PC-9 (cell line): Measurements from ENCODE around the gene WDHD1. TPM values are rescaled to one million over a fixed set of nuclear protein-coding genes. Genes with fewer than 3 reads are reported as not detected.
A peak's percentile ranks its signal among the peaks of the same experiment; 100 is the strongest.

Source experiments
- BruUV-seq: library from RNA; stranded (reverse); fragments of 400-500 nt; replicated peaks from 2 replicates; lab custom pipeline; 2021; lab: Mats Ljungman, UMichigan
- CTCF ChIA-PET: fragments of 300-600 bp; sonication (Branson Sonifier 250); formaldehyde crosslinking; loops from one replicate; lab custom pipeline; 2022; ENCODE audit warnings: antibody characterized with exemption; lab: Charles Lee
- POLR2A ChIA-PET: fragments of 300-600 bp; sonication (Branson Sonifier 250); formaldehyde crosslinking; loops from one replicate; lab custom pipeline; 2022; ENCODE audit warnings: antibody characterized with exemption; ENCODE audit not compliant: unreplicated experiment; lab: Charles Lee
- DNase-seq, 2 experiments: peaks; one replicate each; pipeline versions ENCODE4 v3.0.0 to v3.0.0-alpha.2; 2015 to 2022; ENCODE audit warnings: mixed read lengths in 1 of 2
- H2AFZ ChIP-seq: fragments of 200-600 bp; sonication (generic); 2 replicates; pipeline ENCODE4 v1.8.1; 2017; ENCODE audit warnings: antibody characterized with exemption
- H3F3A ChIP-seq: fragments of 200-600 bp; sonication (generic); 2 replicates; pipeline ENCODE4 v1.8.1; 2017; ENCODE audit warnings: antibody characterized with exemption, mild to moderate bottlenecking, low read depth; ENCODE audit not compliant: insufficient read depth
- H3K27ac ChIP-seq: fragments of 200-600 bp; sonication (generic); 2 replicates; pipeline ENCODE4 v1.6.1; 2016; ENCODE audit warnings: mixed run types
- H3K27me3 ChIP-seq: fragments of 200-600 bp; sonication (generic); 2 replicates; pipeline ENCODE4 v1.6.1; 2016; ENCODE audit warnings: low read depth, mixed run types; ENCODE audit not compliant: insufficient read depth
- H3K36me3 ChIP-seq: fragments of 200-600 bp; sonication (generic); 2 replicates; pipeline ENCODE4 v1.6.1; 2016; ENCODE audit warnings: low read depth, mixed run types
- H3K4me1 ChIP-seq: fragments of 200-600 bp; sonication (generic); replicated peaks from 2 replicates; pipeline ENCODE4 v1.6.1; 2016; ENCODE audit warnings: mixed run types; ENCODE audit not compliant: insufficient read depth
- H3K4me2 ChIP-seq: fragments of 200-600 bp; sonication (generic); 2 replicates; pipeline ENCODE4 v1.6.1; 2017; ENCODE audit warnings: mixed run types
- H3K4me3 ChIP-seq: fragments of 200-600 bp; sonication (generic); 2 replicates; pipeline ENCODE4 v1.6.1; 2016; ENCODE audit warnings: mixed run types
- H3K79me2 ChIP-seq: fragments of 200-600 bp; sonication (generic); 2 replicates; pipeline ENCODE4 v1.6.1; 2017; ENCODE audit warnings: low read depth, mixed run types
- H3K9me2 ChIP-seq: fragments of 200-600 bp; sonication (generic); 2 replicates; pipeline ENCODE4 v1.8.1; 2017; ENCODE audit warnings: mild to moderate bottlenecking; ENCODE audit not compliant: insufficient read depth
- H3K9me3 ChIP-seq: fragments of 200-600 bp; sonication (generic); 2 replicates; pipeline ENCODE4 v1.8.1; 2016; ENCODE audit warnings: low read depth; ENCODE audit not compliant: insufficient read depth
- H4K20me1 ChIP-seq: fragments of 200-600 bp; sonication (generic); 2 replicates; pipeline ENCODE4 v1.8.1; 2017; ENCODE audit not compliant: insufficient read depth
- CTCF ChIP-seq: fragments of 200-600 bp; sonication (generic); conservative IDR thresholded peaks from 2 replicates; pipeline ENCODE4 v1.6.1; 2017; ENCODE audit warnings: mixed run types, antibody characterized with exemption, mild to moderate bottlenecking, moderate library complexity
- EZH2 ChIP-seq: fragments of 200-600 bp; sonication (generic); IDR thresholded peaks from 2 replicates; pipeline ENCODE4 v1.8.0; 2017; ENCODE audit warnings: antibody characterized with exemption, low read depth
- intact Hi-C: fragments of 100-400 bp; cut with micrococcal nuclease; formaldehyde crosslinking; loops from one replicate; pipeline ENCODE4 v1.10.0; 2022; ENCODE audit not compliant: unreplicated experiment
- total RNA-seq: library from RNA; stranded (reverse); gene quantifications from 2 replicates; pipeline ENCODE4 v1.2.3, GENCODE V29; 2021

The WDHD1 gene
- total RNA-seq, 1 experiment from 2014 or later: 34.3 TPM

DNA sequence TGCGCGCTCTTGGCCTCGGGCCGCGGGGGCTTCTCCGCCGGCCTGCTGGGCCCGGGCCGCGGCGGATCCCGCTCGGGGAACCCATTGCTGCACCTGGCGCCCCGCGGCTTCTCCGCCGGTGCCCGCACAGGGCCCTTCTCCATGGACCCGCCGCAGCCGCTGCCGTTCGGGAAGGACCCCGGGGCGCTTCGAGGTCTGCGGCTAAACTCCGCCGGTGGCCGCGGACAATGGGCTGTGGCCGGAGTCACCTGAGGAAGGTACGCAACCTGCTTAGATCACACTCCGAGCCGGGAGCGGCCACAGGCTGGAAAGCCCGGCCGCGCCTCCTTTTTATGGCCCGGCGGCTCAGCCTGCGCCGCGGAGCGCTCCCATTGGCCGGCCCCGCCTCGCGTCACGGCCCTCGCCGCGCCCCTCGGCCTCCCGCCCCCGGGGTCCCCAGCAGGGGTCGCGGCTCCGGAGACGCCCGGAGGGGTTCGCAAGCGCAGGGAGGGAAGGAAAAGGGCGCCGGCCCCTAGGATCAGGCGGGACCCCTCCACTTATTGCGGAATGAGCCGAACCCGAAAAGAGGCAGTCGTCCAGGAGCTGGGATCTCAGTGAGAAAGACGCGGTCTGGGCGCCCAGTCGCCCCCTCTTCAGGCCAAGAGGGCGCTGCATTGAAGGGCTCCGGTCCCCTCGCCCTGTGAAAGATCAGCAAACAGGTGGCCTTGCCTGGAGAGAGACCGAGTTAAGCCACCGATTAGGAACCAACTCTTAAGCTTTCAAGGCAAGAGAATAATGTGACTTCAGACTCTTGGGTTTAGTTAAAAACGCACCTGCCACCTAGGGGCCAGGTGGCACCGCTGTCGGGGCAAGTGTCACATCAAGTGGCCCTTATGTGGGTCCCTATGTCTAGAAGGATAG, 124.1 kb downstream of the WDHD1 start, which contains the start of gene GCH1:
Gene GCH1 (minus strand): TSS at position 306 of the 900 bp plus-strand sequence. CDS start 163 bp downstream, at position 143.
- Histone ChIP-seq H3F3A (peaks cover 12% of the 10 kb centered on the region; the same call in 1 of the 2 replicates), H3K9me3 (no peaks in the 10 kb centered on the region), H3K27me3 (no peaks in the 10 kb centered on the region), H3K9me2 (no peaks in the 10 kb centered on the region), H3K4me2 (peak within 1 kb of the TSS; percentile 84), H3K4me3 (peak within 1 kb of the TSS; percentile 81), H3K79me2 (no peaks in the 10 kb centered on the region), H3K27ac (peak within 1 kb of the TSS; percentile 25), H4K20me1 (no peaks in the 10 kb centered on the region), H3K4me1 (peaks cover 9% of the 10 kb centered on the region), H3K36me3 (no peaks in the 10 kb centered on the region), H2AFZ (peak within 1 kb of the TSS; percentile 94)
- intact Hi-C loops: loop anchor here (1.0 to 5.0 kb wide), 3 partner anchors 85 to 337 kb away; no protein-coding TSS in a partner anchor
- BruUV-seq: TSS peak; percentile 46
- ChIA-PET CTCF (interaction anchor here (0.6 kb wide), 2 partner anchors 129 to 284 kb away, joined by 3 read pairs; no protein-coding TSS in a partner anchor), POLR2A (interaction anchor here (0.5 to 0.6 kb wide), 6 partner anchors 71 to 482 kb away, joined by 3 to 31 read pairs (median 6); no protein-coding TSS in a partner anchor)
- DNase-seq: peak; percentile 64 to 82
- no peak for TF ChIP-seq EZH2
- TF ChIP-seq CTCF: peak; percentile 65

GRCh38 chr14:54902143-54902520, 124.8 kb downstream of the WDHD1 start:
- H2AFZ ChIP-seq: peak overlapping the region; percentile 94
- peak overlapping the region; percentile 16; the same call in 1 of the 2 replicates for H3K27ac ChIP-seq
- H3K4me3 ChIP-seq: peak overlapping the region; percentile 81
- peak overlapping the region; percentile 84 for H3K4me2 ChIP-seq
- no TSS peak for BruUV-seq
- H3F3A ChIP-seq: peaks cover 12% of the 10 kb centered on the region; the same call in 1 of the 2 replicates
- H3K9me3 ChIP-seq: no peaks in the 10 kb centered on the region
- H3K36me3 ChIP-seq: no peaks in the 10 kb centered on the region
- no peaks in the 10 kb centered on the region for H3K27me3 ChIP-seq
- H3K79me2 ChIP-seq: no peaks in the 10 kb centered on the region
- ChIA-PET CTCF (interaction anchor here (0.6 kb wide), 1 partner anchor 283 kb away, joined by 3 read pairs; no protein-coding TSS in a partner anchor), POLR2A (no interaction called here)
- intact Hi-C loops: loop anchor here (5.0 kb wide), 2 partner anchors 85 to 100 kb away; no protein-coding TSS in a partner anchor
- DNase-seq: peak; percentile 56 to 62
- peaks cover 9% of the 10 kb centered on the region for H3K4me1 ChIP-seq
- H4K20me1 ChIP-seq: no peaks in the 10 kb centered on the region
- no peaks in the 10 kb centered on the region for H3K9me2 ChIP-seq
- TF ChIP-seq CTCF (no peak), EZH2 (no peak)
